Smooth muscle cell (in vitro differentiated cells): ENCODE results near the gene GRM1. TPM values are rescaled to one million over a fixed set of nuclear protein-coding genes. Genes with fewer than 3 reads are reported as not detected.
"Not testable (repeated sequence)": the region's sequence is repeated elsewhere in the genome, so short reads cannot be mapped to it uniquely, and the experiment has no call there.

Source experiments
- DNase-seq: peaks from one replicate; lab custom pipeline; 2025; ENCODE audit not compliant: unreplicated experiment; lab: John Stamatoyannopoulos, UW
- H2AFZ ChIP-seq: fragments of 200-600 bp; sonication (generic); 2 replicates; pipeline ENCODE4 v1.6.0; 2016; ENCODE audit warnings: antibody characterized with exemption, low read depth, mild to moderate bottlenecking
- H3F3A ChIP-seq: fragments of 200-600 bp; sonication (generic); 2 replicates; pipeline ENCODE4 v1.6.0; 2017; ENCODE audit warnings: antibody characterized with exemption, low read depth
- H3K27ac ChIP-seq: fragments of 200-600 bp; sonication (generic); 2 replicates; pipeline ENCODE4 v1.5.1; 2016; ENCODE audit warnings: low read depth, mild to moderate bottlenecking
- H3K27me3 ChIP-seq: fragments of 200-600 bp; sonication (generic); 2 replicates; pipeline ENCODE4 v1.6.1; 2016; ENCODE audit warnings: low read depth, mild to moderate bottlenecking
- H3K36me3 ChIP-seq: fragments of 200-600 bp; sonication (generic); 2 replicates; pipeline ENCODE4 v1.5.1; 2016; ENCODE audit warnings: low read depth
- H3K4me1 ChIP-seq: fragments of 200-600 bp; sonication (generic); 2 replicates; pipeline ENCODE4 v1.5.1; 2016; ENCODE audit warnings: low read depth
- H3K4me2 ChIP-seq: fragments of 200-600 bp; sonication (generic); 2 replicates; pipeline ENCODE4 v1.6.0; 2016; ENCODE audit warnings: mild to moderate bottlenecking
- H3K4me3 ChIP-seq: fragments of 200-600 bp; sonication (generic); 2 replicates; pipeline ENCODE4 v1.5.1; 2016; ENCODE audit warnings: mild to moderate bottlenecking
- H3K79me2 ChIP-seq: fragments of 200-600 bp; sonication (generic); 2 replicates; pipeline ENCODE4 v1.6.0; 2016; ENCODE audit warnings: low read depth, mild to moderate bottlenecking
- H3K9ac ChIP-seq: fragments of 200-600 bp; sonication (generic); 2 replicates; pipeline ENCODE4 v1.6.0; 2016; ENCODE audit warnings: low read depth
- H3K9me3 ChIP-seq: fragments of 200-600 bp; sonication (generic); replicated peaks from 2 replicates; pipeline ENCODE4 v1.5.1; 2016; ENCODE audit warnings: low read depth
- H4K20me1 ChIP-seq: fragments of 200-600 bp; sonication (generic); 2 replicates; pipeline ENCODE4 v1.6.0; 2016; ENCODE audit warnings: low read depth
- WGBS: methylation state at CpG from one replicate; pipeline ENCODE4 v1.1.7; 2016; ENCODE audit warnings: low lambda C conversion rate; 5-methylcytosine and 5-hydroxymethylcytosine counted together
- polyA plus RNA-seq: library from polyadenylated mRNA; unstranded; fragments of >200 nt; fragmentation: Nextera tagmentation; extraction: Ambion mirVana; gene quantifications from 2 replicates; pipeline ENCODE4 v1.2.1, GENCODE V29; 2016
- total RNA-seq: library from RNA; depleted of rRNA; stranded (reverse); fragments of >200 nt; gene quantifications from 2 replicates; pipeline ENCODE4 v1.2.3, GENCODE V29; 2014
- TF ChIP-seq, protein P1 (sequence below): fragments of 200-600 bp; sonication (generic); IDR thresholded peaks from 2 replicates; pipeline ENCODE4 v1.5.1; 2017; ENCODE audit warnings: borderline replicate concordance, mild to moderate bottlenecking, antibody characterized with exemption; ENCODE audit not compliant: insufficient read depth, poor library complexity, severe bottlenecking

The GRM1 gene
- total and polyA plus RNA-seq, 2 experiments from 2014 or later, result not detected

DNA sequence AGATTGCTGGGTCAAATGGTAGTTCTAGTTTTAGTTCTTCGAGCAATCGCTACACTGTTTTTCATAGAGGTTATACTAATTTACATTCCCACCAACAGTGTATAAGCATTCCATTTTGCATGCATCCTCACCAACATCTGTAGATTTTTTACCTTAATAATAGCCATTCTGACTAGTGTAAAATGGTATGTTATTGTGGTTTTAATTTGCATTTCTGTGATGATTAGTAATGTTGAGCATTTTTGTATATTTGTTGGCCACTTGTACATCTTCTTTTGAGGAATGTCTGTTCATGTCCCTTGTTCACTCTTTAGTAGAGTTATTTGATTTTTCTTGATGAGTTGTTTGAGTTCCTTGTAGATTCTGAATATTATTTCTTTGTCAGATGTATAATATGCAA, 236.2 kb downstream of the GRM1 start:
- Histone ChIP-seq H4K20me1 (no peaks in the 10 kb centered on the region), H2AFZ (no peak overlapping the region), H3F3A (no peaks in the 10 kb centered on the region), H3K36me3 (no peaks in the 10 kb centered on the region), H3K4me1 (no peaks in the 10 kb centered on the region), H3K9me3 (no peaks in the 10 kb centered on the region), H3K4me3 (no peak overlapping the region), H3K79me2 (no peaks in the 10 kb centered on the region), H3K4me2 (no peak overlapping the region), H3K27ac (no peak overlapping the region), H3K27me3 (no peaks in the 10 kb centered on the region), H3K9ac (no peak overlapping the region)
- no peak for DNase-seq
- TF ChIP-seq, protein P1, sequence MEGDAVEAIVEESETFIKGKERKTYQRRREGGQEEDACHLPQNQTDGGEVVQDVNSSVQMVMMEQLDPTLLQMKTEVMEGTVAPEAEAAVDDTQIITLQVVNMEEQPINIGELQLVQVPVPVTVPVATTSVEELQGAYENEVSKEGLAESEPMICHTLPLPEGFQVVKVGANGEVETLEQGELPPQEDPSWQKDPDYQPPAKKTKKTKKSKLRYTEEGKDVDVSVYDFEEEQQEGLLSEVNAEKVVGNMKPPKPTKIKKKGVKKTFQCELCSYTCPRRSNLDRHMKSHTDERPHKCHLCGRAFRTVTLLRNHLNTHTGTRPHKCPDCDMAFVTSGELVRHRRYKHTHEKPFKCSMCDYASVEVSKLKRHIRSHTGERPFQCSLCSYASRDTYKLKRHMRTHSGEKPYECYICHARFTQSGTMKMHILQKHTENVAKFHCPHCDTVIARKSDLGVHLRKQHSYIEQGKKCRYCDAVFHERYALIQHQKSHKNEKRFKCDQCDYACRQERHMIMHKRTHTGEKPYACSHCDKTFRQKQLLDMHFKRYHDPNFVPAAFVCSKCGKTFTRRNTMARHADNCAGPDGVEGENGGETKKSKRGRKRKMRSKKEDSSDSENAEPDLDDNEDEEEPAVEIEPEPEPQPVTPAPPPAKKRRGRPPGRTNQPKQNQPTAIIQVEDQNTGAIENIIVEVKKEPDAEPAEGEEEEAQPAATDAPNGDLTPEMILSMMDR, result no peak
- 98% methylated on average over 2 of the region's 2 CpGs for WGBS

DNA sequence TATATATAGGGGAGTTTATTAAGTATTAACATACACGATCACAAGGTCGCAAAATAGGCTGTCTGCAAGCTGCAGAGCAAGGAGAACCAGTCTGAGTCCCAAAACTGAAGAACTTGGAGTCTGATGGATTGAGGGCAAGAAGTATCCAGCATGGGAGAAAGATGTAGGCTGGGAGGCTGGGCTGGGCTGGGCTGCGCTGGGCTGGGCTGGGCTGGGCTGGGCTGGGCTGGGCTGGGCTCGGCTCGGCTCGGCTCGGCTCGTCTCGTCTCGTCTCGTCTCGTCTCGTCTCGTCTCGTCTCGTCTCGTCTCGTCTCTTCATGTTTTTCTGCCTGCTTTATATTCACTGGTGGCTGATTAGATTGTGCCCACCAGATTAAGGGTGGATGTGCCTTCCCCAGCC, 238.6 kb downstream of the GRM1 start:
- no peak for DNase-seq
- Histone ChIP-seq H4K20me1 (no peaks in the 10 kb centered on the region), H3K4me2 (no peak overlapping the region), H3K9ac (no peak overlapping the region), H3K79me2 (no peaks in the 10 kb centered on the region), H2AFZ (no peak overlapping the region), H3K27me3 (no peaks in the 10 kb centered on the region), H3K4me3 (no peak overlapping the region), H3K36me3 (no peaks in the 10 kb centered on the region), H3K4me1 (no peaks in the 10 kb centered on the region), H3K27ac (no peak overlapping the region), H3K9me3 (no peaks in the 10 kb centered on the region), H3F3A (no peaks in the 10 kb centered on the region)
- WGBS, result 96% methylated on average over 18 of the region's 18 CpGs
- TF ChIP-seq, protein P1, result no peak

DNA sequence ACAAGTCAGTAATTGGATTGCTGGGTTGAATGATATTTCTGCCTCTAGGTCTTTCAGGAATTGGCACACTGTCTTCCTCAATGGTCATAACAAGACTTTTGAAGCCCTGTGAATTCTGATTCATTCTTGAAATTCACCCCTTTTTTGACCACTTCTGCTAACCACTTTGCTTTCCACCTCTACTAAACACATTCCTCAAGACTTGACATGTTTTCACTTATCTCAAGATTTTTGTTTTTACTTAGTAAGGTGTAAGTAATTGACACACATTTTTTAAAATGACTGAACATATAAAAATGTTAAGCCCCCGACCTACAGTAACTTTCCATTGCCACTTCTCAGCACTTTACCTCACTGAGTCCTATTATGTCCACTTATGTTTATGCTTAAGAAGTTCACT, 239.1 kb downstream of the GRM1 start:
- H3K36me3 ChIP-seq, result no peaks in the 10 kb centered on the region
- peaks cover 4% of the 10 kb centered on the region for H3K4me1 ChIP-seq
- no peak overlapping the region for H3K4me3 ChIP-seq
- no peaks in the 10 kb centered on the region for H3F3A ChIP-seq
- no peaks in the 10 kb centered on the region for H4K20me1 ChIP-seq
- H3K9me3 ChIP-seq, result no peaks in the 10 kb centered on the region
- H3K79me2 ChIP-seq, result no peaks in the 10 kb centered on the region
- DNase-seq, result no peak
- H3K27ac ChIP-seq, result no peak overlapping the region
- H2AFZ ChIP-seq, result no peak overlapping the region
- WGBS, result 88% methylated on average over 1 of the region's 1 CpG
- no peaks in the 10 kb centered on the region for H3K27me3 ChIP-seq
- no peak overlapping the region for H3K4me2 ChIP-seq
- H3K9ac ChIP-seq, result no peak overlapping the region
- TF ChIP-seq, protein P1, result no peak

DNA sequence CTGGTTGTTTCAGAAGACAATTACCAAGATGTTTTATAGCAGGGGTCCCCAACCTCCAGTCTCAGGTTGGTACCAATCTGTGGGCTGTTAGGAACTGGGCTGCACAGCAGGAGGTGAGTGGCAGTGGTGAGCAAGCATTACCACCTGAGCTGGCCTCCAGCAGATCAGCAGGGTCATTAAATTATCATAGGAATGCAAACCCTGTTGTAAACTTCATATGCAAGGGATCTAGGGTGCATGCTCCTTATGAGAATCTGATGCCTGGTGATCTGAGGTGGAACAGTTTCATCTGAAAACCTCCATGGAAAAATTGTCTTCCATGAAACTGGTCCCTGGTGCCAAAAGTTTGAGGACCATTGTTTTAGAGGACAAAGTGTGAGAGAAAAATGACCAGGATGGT, 240.6 kb downstream of the GRM1 start:
- TF ChIP-seq, protein P1, result no peak
- H3K4me2 ChIP-seq, result no peak overlapping the region
- H3K9ac ChIP-seq, result no peak overlapping the region
- no peak overlapping the region for H2AFZ ChIP-seq
- H3K4me3 ChIP-seq, result no peak overlapping the region
- no peaks in the 10 kb centered on the region for H4K20me1 ChIP-seq
- no peaks in the 10 kb centered on the region for H3K27me3 ChIP-seq
- H3K9me3 ChIP-seq, result no peaks in the 10 kb centered on the region
- peaks cover 5% of the 10 kb centered on the region for H3K4me1 ChIP-seq
- no peaks in the 10 kb centered on the region for H3F3A ChIP-seq
- H3K36me3 ChIP-seq, result no peaks in the 10 kb centered on the region
- no peak overlapping the region for H3K27ac ChIP-seq
- no peaks in the 10 kb centered on the region for H3K79me2 ChIP-seq
- no peak for DNase-seq

DNA sequence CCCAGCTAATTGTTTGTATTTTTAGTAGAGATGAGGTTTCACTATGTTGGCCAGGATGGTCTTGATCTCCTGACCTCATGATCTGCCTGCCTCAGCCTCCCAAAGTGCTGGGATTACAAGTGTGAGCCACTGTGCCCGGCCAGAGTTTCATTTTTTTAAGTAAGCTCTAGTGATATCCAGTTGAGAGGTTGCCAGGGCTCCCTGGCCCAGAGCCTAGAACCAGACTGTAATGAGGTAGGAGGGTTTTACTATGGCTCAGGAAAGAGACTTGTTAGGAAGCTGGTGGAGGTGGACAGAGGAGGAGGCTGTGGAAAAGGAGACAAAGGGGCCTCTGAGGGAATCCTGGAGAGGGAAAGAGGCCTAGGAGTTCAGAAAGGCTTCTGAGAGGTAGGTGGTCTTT, 242.3 kb downstream of the GRM1 start:
- not testable (repeated sequence) for H4K20me1 ChIP-seq, H3K27ac ChIP-seq, H3K9me3 ChIP-seq, H3K79me2 ChIP-seq, H3K4me2 ChIP-seq, H3K4me1 ChIP-seq, H2AFZ ChIP-seq, H3K9ac ChIP-seq, DNase-seq, H3K4me3 ChIP-seq, H3K36me3 ChIP-seq, H3K27me3 ChIP-seq, H3F3A ChIP-seq
- WGBS, result 62% methylated on average over 1 of the region's 1 CpG
